CD4-positive, alpha-beta T cell (primary cell): ENCODE measurements around the gene MBD3L4. TPM values are rescaled to one million over a fixed set of nuclear protein-coding genes. Genes with fewer than 3 reads are reported as not detected.
A peak's percentile ranks its signal among the peaks of the same experiment; 100 is the strongest.
"Not testable (repeated sequence)": the region's sequence is repeated elsewhere in the genome, so short reads cannot be mapped to it uniquely, and the experiment has no call there.

Experiments
- ATAC-seq: fragments of 200-7000 bp; cut with Tn5 transposase; one replicate; pipeline ENCODE4 v1.10.0; 2022; ENCODE audit warnings: mild to moderate bottlenecking; ENCODE audit not compliant: poor library complexity
- CTCF ChIA-PET: fragments of 350-600 bp; sonication (Branson Sonifier 250); formaldehyde crosslinking; loops from one replicate; lab custom pipeline; 2021; ENCODE audit warnings: antibody characterized with exemption, inconsistent platforms; lab: Charles Lee
- POLR2A ChIA-PET: fragments of 350-600 bp; sonication (Branson Sonifier 250); formaldehyde crosslinking; loops from one replicate; lab custom pipeline; 2021; ENCODE audit warnings: antibody characterized with exemption, inconsistent platforms; lab: Charles Lee
- DNase-seq, 14 experiments: peaks; one replicate each; pipeline ENCODE4 v3.0.0-alpha.2; 2013 to 2020; ENCODE audit warnings: mixed read lengths in 2 of 14
- H3K27ac ChIP-seq, 2 donors: one replicate each; pipeline versions ENCODE4 v1.5.1 to v1.7.0; 2013; ENCODE audit warnings: low read length in 2 of 2, low read depth in 1 of 2, mild to moderate bottlenecking in 1 of 2
- H3K27me3 ChIP-seq, 2 experiments: 1 replicate in 1 of 2; 2 replicates in 1 of 2; pipeline versions ENCODE4 v1.6.1 to v1.7.0; 2013; ENCODE audit warnings: low read length in 2 of 2, control low read depth in 1 of 2, mild to moderate bottlenecking in 1 of 2, moderate library complexity in 1 of 2; ENCODE audit not compliant: insufficient read depth in 2 of 2, control insufficient read depth in 1 of 2
- H3K36me3 ChIP-seq: one replicate; pipeline ENCODE4 v1.6.1; 2013; ENCODE audit warnings: low read length, control low read depth; ENCODE audit not compliant: insufficient read depth
- H3K4me1 ChIP-seq: one replicate; pipeline ENCODE4 v1.6.1; 2013; ENCODE audit warnings: low read length, control low read depth; ENCODE audit not compliant: insufficient read depth
- H3K4me3 ChIP-seq: one replicate; pipeline ENCODE4 v1.5.1; 2013; ENCODE audit warnings: mild to moderate bottlenecking, low read length, moderate library complexity
- H3K9me3 ChIP-seq, 2 experiments: 1 replicate in 1 of 2; 2 replicates in 1 of 2; pipeline versions ENCODE4 v1.6.1 to v1.7.0; 2013; ENCODE audit warnings: low read length in 2 of 2, mild to moderate bottlenecking in 2 of 2, control low read depth in 1 of 2, moderate library complexity in 1 of 2; ENCODE audit not compliant: control insufficient read depth in 1 of 2, insufficient read depth in 1 of 2
- H3K27ac Mint-ChIP-seq: one replicate; pipeline ENCODE4 v1.8.0; 2020; ENCODE audit warnings: mixed read lengths
- H3K27me3 Mint-ChIP-seq: one replicate; pipeline ENCODE4 v1.8.0; 2021; ENCODE audit warnings: mixed read lengths
- H3K36me3 Mint-ChIP-seq: one replicate; pipeline ENCODE4 v1.8.0; 2021; ENCODE audit warnings: low read depth, mixed read lengths
- H3K4me1 Mint-ChIP-seq: one replicate; pipeline ENCODE4 v1.8.0; 2021; ENCODE audit warnings: low read depth, mixed read lengths
- H3K4me3 Mint-ChIP-seq: one replicate; pipeline ENCODE4 v1.8.0; 2020; ENCODE audit warnings: mild to moderate bottlenecking, mixed read lengths
- H3K9me3 Mint-ChIP-seq: one replicate; pipeline ENCODE4 v1.8.0; 2020; ENCODE audit warnings: mixed read lengths
- intact Hi-C, 2 experiments: fragments of 100-400 bp; cut with DNase I in 1 of 2; cut with micrococcal nuclease in 1 of 2; formaldehyde crosslinking; loops; one replicate each; pipeline versions ENCODE4 v1.15.1 to v1.9.0; 2023 to 2025; cut with DNase I, micrococcal nuclease
- total RNA-seq, 174 experiments: library from RNA in 2 of 174; stranded (reverse) in 2 of 174; gene quantifications; one replicate each; pipeline ENCODE4 v1.2.3 and lab custom pipeline; 2021 to 2026
- TF ChIP-seq, protein P1 (sequence below): fragments of 200-600 bp; IDR thresholded peaks from one replicate; pipeline ENCODE4 v1.8.0; 2022; ENCODE audit warnings: antibody characterized with exemption, mild to moderate bottlenecking

Gene MBD3L4
- total RNA-seq, 2 experiments from 2014 or later: not detected

DNA sequence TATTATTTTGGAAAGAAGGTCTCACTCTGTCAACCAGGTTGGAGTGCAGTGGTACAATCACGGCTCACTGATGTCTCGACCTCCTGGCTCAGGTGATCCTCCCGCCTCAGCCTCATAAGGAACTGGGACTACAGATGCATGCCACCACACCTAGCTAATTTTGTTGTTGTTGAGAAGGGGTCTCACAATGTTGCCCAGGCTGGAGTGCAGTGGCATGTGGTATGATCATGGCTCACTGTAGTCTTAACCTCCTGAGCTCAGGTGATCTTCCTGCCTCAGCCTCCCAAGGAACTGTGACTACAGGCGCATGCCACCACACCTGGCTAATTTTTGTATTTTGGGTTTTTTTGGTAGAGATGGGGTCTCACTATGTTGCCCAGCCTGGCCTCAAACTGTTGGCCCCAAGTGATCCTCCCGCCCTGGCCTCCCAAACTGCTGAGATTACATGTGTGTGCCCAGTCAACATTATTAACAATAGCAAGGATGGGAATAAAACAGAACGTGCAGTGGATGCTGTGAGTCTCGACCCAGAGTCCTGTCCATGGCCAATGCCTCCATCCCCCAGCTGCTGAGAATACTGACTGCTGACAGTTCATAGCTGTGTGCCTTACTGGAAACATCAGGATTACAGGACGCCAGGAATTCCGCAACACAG is 23.9 kb upstream of the MBD3L4 start:
- H3K27ac Mint-ChIP-seq: no peak overlapping the region

DNA sequence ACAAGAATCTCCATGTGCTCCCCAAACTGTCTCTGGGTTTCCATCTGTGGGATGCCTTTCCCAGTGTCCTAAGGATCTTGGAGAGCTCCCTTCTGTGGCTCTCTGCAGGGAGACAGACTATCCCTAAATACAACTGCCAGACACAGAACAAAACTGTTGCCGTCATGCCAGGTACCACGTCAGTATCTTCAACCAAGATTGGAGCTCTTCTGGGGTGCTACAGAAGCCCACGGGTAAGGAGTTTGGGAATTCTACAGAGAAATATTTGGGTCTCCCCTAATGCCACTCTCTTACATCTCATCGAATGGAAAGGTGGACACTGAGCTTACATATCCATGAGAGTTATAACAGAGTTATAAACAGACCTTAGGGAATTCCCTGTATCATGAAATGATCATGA is 23.4 kb upstream of the MBD3L4 start:
- peak in 1 of 14 experiments; percentile 2 for DNase-seq
- no peak for ATAC-seq
- Histone ChIP-seq H3K36me3 (no peaks in the 10 kb centered on the region), H3K4me3 (no peak overlapping the region), H3K27me3 (no peaks in the 10 kb centered on the region), H3K9me3 (no peaks in the 10 kb centered on the region), H3K27ac (no peak overlapping the region), H3K4me1 (peaks cover 3% of the 10 kb centered on the region)
- CTCF ChIA-PET: interaction anchor here (0.6 kb wide), 1 partner anchor 33 kb away, joined by 3 read pairs; no protein-coding TSS in a partner anchor
- Mint-ChIP-seq H3K27me3 (no peaks in the 10 kb centered on the region), H3K36me3 (no peaks in the 10 kb centered on the region), H3K4me1 (no peaks in the 10 kb centered on the region), H3K4me3 (no peak overlapping the region), H3K27ac (no peak overlapping the region), H3K9me3 (no peaks in the 10 kb centered on the region)
- intact Hi-C loops: no loop called here
- TF ChIP-seq, protein P1, sequence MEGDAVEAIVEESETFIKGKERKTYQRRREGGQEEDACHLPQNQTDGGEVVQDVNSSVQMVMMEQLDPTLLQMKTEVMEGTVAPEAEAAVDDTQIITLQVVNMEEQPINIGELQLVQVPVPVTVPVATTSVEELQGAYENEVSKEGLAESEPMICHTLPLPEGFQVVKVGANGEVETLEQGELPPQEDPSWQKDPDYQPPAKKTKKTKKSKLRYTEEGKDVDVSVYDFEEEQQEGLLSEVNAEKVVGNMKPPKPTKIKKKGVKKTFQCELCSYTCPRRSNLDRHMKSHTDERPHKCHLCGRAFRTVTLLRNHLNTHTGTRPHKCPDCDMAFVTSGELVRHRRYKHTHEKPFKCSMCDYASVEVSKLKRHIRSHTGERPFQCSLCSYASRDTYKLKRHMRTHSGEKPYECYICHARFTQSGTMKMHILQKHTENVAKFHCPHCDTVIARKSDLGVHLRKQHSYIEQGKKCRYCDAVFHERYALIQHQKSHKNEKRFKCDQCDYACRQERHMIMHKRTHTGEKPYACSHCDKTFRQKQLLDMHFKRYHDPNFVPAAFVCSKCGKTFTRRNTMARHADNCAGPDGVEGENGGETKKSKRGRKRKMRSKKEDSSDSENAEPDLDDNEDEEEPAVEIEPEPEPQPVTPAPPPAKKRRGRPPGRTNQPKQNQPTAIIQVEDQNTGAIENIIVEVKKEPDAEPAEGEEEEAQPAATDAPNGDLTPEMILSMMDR: no peak
- POLR2A ChIA-PET: interaction anchor here (1.2 to 1.5 kb wide), 3 partner anchors 36 to 285 kb away, joined by 3 to 5 read pairs (median 4); partner anchors contain the start of gene ARHGEF18

More for the DNA sequence above, 23.9 kb upstream of the MBD3L4 start:
- ChIA-PET CTCF (no interaction called here), POLR2A (interaction anchor here (1.2 to 1.5 kb wide), 3 partner anchors 35 to 285 kb away, joined by 3 to 5 read pairs (median 4); partner anchors contain the start of gene ARHGEF18)
- Mint-ChIP-seq H3K36me3 (no peaks in the 10 kb centered on the region), H3K4me1 (peaks cover 2% of the 10 kb centered on the region), H3K27me3 (no peaks in the 10 kb centered on the region), H3K4me3 (no peak overlapping the region), H3K9me3 (no peaks in the 10 kb centered on the region)
- intact Hi-C loops: no loop called here
- no peaks in the 10 kb centered on the region for H3K27me3 ChIP-seq
- TF ChIP-seq, protein P1: no peak
- H3K27ac ChIP-seq: no peak overlapping the region
- H3K9me3 ChIP-seq: no peaks in the 10 kb centered on the region
- ATAC-seq: no peak
- peaks cover 8% of the 10 kb centered on the region for H3K4me1 ChIP-seq
- DNase-seq: no peak
- H3K36me3 ChIP-seq: no peaks in the 10 kb centered on the region
- no peak overlapping the region for H3K4me3 ChIP-seq

DNA sequence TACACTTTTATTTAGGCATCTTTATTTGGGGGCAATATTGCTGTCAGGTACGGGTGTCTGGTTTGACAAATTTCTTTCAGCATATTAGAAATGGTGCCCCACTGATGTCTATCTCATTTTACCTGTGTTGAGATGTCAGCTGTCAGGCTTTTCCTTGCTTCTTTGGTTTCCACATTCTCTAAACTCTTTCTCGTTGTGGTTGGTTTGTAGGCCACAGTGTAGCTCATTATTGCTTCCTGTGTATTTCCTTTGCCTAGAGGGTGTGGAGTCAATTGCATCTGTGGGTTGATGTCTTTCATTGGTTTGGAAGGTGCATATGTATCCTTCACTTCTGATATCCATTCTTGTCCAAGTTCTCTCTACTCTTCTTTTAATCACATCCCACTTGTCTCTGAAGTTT is 20.0 kb upstream of the MBD3L4 start:
- H3K27ac Mint-ChIP-seq, POLR2A ChIA-PET, H3K4me1 Mint-ChIP-seq, H3K36me3 ChIP-seq, H3K4me1 ChIP-seq, H3K4me3 Mint-ChIP-seq, H3K27me3 ChIP-seq, H3K9me3 Mint-ChIP-seq, intact Hi-C loops, H3K27ac ChIP-seq, CTCF ChIA-PET, H3K9me3 ChIP-seq, H3K36me3 Mint-ChIP-seq, H3K4me3 ChIP-seq, H3K27me3 Mint-ChIP-seq: not testable (repeated sequence)
- ATAC-seq: peak; percentile 48
- DNase-seq: peak in 1 of 14 experiments; percentile 43

DNA sequence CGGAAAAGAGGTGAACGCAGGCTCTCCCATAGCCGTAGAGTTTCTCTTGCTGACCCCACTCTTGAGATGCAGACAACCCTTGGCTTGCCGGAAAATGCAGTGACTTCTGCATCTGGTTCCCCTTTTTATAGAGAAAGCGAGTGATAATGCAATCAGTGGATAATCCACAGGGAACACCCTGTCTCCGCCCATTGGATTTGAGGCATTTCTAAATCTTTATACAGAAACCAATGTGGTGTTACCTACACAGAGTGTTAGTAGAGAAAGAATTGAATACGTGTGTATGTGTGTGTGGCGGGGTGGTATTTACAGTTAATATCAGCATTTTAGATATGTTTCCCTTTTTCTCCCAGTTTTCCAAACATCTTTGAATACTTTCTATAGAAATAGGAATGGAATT is 18.6 kb upstream of the MBD3L4 start, which contains the start of gene MBD3L3:
MBD3L3 (minus strand) TSS at position 101 of the 400 bp plus-strand sequence; CDS start at position 30, 71 bp downstream.
- H3K36me3 ChIP-seq, H3K4me3 Mint-ChIP-seq, H3K4me3 ChIP-seq, H3K27me3 ChIP-seq, H3K36me3 Mint-ChIP-seq, H3K27ac ChIP-seq, H3K4me1 Mint-ChIP-seq, ATAC-seq, H3K9me3 Mint-ChIP-seq, H3K4me1 ChIP-seq, POLR2A ChIA-PET, intact Hi-C loops, H3K9me3 ChIP-seq, H3K27ac Mint-ChIP-seq, CTCF ChIA-PET, H3K27me3 Mint-ChIP-seq, DNase-seq: not testable (repeated sequence)

DNA sequence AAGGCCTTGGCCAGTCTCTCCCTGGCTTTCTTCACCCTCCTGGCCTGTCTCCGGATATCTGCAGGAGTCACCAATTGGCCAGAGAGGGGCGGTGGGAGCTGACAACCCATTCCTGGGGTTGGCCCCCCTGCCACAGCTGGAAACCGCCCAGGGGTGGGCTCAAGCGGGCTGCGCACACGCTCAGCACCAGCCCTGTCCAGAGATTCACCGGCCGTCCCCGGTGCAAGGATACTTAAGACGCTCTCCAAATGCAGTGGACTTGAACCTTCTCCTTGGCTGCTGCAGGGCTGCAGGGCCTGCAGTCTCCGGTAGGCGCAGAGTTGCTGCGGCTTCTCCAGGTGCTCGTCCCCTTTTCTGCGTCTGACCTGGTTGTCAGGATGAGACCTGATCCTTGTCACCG is 16.4 kb upstream of the MBD3L4 start:
- H3K27me3 Mint-ChIP-seq, H3K27ac Mint-ChIP-seq, H3K27me3 ChIP-seq, ATAC-seq, POLR2A ChIA-PET, H3K27ac ChIP-seq, intact Hi-C loops, H3K9me3 Mint-ChIP-seq, H3K36me3 Mint-ChIP-seq, H3K4me1 ChIP-seq, CTCF ChIA-PET, DNase-seq, H3K9me3 ChIP-seq, H3K4me1 Mint-ChIP-seq, H3K4me3 Mint-ChIP-seq, H3K4me3 ChIP-seq, H3K36me3 ChIP-seq: not testable (repeated sequence)

DNA sequence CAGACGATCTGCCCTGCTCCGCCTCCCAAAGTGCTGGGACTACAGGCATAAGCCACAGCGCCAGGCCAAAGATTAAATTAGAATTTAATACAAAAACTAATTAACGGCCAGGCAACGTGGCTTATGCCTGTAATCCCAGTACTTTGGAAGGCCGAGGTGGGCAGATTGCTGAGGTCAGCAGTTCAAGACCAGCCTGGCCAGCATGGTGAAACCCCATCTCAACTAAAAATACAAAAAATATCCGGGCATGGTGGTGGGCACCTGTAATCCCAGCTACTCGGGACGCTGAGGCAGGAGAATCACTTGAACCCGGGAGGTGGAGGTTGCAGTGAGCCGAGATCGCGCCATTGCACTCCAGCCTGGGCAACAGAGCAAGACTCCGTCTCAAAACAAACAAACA is 15.7 kb upstream of the MBD3L4 start:
- H3K27ac Mint-ChIP-seq, H3K9me3 Mint-ChIP-seq, ATAC-seq, H3K27ac ChIP-seq, H3K4me1 ChIP-seq, intact Hi-C loops, H3K4me3 Mint-ChIP-seq, H3K4me1 Mint-ChIP-seq, H3K36me3 ChIP-seq, H3K27me3 ChIP-seq, H3K27me3 Mint-ChIP-seq, CTCF ChIA-PET, H3K4me3 ChIP-seq, H3K36me3 Mint-ChIP-seq, POLR2A ChIA-PET, H3K9me3 ChIP-seq, DNase-seq: not testable (repeated sequence)
